Tibial nerve (tissue), 3 donors: ENCODE measurements around the gene SNX13.
A peak's percentile ranks its signal among the peaks of the same experiment; 100 is the strongest.

Source experiments
- POLR2A ChIP-seq, 2 donors: fragments of 450-650 bp; IDR thresholded peaks; one replicate each; pipeline ENCODE4 v1.6.1; 2017; ENCODE audit warnings: antibody characterized with exemption in 2 of 2, mild to moderate bottlenecking in 2 of 2, moderate library complexity in 2 of 2
- TF ChIP-seq, protein P1 (sequence below), 5 experiments: fragments of 200-600 bp in 3 of 5; fragments of 450-650 bp in 2 of 5; sonication (generic) in 3 of 5; IDR thresholded peaks; one replicate each; pipeline ENCODE4 v1.5.1; 2016 to 2019; ENCODE audit warnings: antibody characterized with exemption in 5 of 5, mild to moderate bottlenecking in 3 of 5, moderate library complexity in 2 of 5

DNA sequence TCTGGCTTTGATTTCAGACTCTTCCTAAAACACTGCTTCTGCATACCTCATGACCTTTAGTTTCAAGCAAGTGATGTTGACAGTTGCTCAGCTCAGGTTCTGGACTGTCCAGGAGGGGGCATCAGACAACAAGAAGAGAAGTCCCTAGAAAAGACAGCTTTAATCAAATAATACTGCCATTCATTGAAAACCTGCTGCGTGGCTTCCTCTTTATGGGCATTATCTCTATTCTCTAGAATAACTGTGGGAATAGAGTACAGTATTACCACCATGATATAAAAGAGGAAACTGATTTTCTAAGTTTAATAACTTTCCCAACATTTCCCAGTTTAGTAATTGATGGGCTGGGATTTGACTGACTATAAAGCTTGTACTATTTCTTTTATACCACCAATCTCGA, 170.4 kb downstream of the SNX13 start:
- TF ChIP-seq, protein P1, sequence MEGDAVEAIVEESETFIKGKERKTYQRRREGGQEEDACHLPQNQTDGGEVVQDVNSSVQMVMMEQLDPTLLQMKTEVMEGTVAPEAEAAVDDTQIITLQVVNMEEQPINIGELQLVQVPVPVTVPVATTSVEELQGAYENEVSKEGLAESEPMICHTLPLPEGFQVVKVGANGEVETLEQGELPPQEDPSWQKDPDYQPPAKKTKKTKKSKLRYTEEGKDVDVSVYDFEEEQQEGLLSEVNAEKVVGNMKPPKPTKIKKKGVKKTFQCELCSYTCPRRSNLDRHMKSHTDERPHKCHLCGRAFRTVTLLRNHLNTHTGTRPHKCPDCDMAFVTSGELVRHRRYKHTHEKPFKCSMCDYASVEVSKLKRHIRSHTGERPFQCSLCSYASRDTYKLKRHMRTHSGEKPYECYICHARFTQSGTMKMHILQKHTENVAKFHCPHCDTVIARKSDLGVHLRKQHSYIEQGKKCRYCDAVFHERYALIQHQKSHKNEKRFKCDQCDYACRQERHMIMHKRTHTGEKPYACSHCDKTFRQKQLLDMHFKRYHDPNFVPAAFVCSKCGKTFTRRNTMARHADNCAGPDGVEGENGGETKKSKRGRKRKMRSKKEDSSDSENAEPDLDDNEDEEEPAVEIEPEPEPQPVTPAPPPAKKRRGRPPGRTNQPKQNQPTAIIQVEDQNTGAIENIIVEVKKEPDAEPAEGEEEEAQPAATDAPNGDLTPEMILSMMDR (IDR thresholded peaks at IDR 0.05) = peak; percentile 45 to 68 (median 52)
- TF ChIP-seq POLR2A (IDR thresholded peaks at IDR 0.05) = no peak
